NB4 (cell line): ENCODE results near the gene DDX54.
"Not testable (repeated sequence)": the region's sequence is repeated elsewhere in the genome, so short reads cannot be mapped to it uniquely, and the experiment has no call there.

Experiments used
- DNase-seq: peaks from one replicate; pipeline ENCODE4 v3.0.0; 2010; ENCODE audit warnings: low read depth
- H3K4me3 ChIP-seq: one replicate; pipeline ENCODE4 v1.5.1; 2011; ENCODE audit warnings: mild to moderate bottlenecking, low read depth, low read length, moderate library complexity
- MYC ChIP-seq: IDR thresholded peaks from 2 replicates; pipeline ENCODE4 v1.6.1; 2011; ENCODE audit warnings: low read depth, low read length
- POLR2A ChIP-seq: IDR thresholded peaks from 2 replicates; pipeline ENCODE4 v1.6.1; 2011; ENCODE audit warnings: mild to moderate bottlenecking; ENCODE audit not compliant: insufficient read length; ENCODE audit errors: extremely low read depth
- TF ChIP-seq, protein P1 (sequence below): IDR thresholded peaks from 2 replicates; pipeline ENCODE4 v1.6.1; 2011; ENCODE audit warnings: low read depth, low read length
- TF ChIP-seq, protein P2 (sequence below): IDR thresholded peaks from one replicate; pipeline ENCODE4 v1.5.1; 2012; ENCODE audit warnings: low read depth, low read length

Gene DDX54

DNA sequence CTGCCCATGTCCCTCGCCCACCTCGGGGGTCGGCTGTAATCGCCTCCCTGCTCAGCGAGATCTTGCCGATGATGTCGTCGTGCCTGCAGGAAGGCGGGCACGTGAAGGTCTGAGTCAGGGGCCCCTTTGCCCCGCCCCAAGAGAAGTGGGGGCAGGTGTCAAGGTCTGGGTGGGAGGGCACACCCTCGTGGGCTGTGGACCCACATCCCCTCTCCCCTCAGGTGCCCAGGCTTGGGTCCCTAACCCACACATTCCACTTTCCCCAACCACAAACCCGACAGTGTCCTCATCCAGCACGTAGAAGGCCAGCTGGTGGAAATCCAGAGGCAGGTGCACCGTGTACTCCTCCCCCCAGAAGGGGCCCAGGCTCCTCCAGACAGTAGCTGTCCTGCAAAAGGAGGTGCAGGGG, 57.5 kb downstream of the DDX54 start:
- DNase-seq, result no peak
- no peak overlapping the region for H3K4me3 ChIP-seq
- TF ChIP-seq, protein P1, sequence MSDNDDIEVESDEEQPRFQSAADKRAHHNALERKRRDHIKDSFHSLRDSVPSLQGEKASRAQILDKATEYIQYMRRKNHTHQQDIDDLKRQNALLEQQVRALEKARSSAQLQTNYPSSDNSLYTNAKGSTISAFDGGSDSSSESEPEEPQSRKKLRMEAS, result no peak
- TF ChIP-seq, protein P2, sequence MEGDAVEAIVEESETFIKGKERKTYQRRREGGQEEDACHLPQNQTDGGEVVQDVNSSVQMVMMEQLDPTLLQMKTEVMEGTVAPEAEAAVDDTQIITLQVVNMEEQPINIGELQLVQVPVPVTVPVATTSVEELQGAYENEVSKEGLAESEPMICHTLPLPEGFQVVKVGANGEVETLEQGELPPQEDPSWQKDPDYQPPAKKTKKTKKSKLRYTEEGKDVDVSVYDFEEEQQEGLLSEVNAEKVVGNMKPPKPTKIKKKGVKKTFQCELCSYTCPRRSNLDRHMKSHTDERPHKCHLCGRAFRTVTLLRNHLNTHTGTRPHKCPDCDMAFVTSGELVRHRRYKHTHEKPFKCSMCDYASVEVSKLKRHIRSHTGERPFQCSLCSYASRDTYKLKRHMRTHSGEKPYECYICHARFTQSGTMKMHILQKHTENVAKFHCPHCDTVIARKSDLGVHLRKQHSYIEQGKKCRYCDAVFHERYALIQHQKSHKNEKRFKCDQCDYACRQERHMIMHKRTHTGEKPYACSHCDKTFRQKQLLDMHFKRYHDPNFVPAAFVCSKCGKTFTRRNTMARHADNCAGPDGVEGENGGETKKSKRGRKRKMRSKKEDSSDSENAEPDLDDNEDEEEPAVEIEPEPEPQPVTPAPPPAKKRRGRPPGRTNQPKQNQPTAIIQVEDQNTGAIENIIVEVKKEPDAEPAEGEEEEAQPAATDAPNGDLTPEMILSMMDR, result no peak
- TF ChIP-seq POLR2A (no peak), MYC (no peak)

DNA sequence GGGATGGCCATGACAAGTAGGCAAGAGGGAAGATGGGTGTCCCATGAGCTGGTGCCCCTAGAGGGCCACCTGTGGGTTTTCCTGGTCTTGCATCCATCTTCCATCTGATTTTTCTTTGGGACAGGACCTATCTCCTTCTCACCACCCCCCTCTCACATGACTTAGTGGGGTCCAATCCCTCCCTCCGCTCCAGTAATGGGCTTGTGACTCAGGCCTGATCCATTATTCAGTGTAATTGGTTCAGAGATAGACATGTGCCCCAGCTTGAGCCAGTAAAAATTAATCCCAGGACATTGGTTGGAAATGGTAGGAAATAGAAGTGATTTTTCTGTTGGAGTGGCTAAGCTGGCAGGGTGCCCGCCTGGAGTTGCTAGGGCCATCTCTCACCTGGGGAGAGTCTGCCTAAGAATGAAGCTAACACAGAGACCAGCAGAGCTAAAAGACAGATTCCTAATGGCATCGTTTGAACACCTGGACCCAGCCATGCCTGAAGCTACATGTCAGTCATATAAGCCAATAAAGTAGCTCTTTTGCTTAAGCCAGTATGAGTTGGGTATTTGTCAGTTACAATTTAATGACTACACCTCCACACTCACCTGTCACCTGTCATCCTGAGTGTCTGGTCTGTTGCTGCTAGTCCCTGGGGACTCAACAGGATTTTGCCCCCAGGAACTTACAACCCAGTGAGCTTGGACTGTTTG, 64.5 kb downstream of the DDX54 start:
- DNase-seq, result no peak
- no peak overlapping the region for H3K4me3 ChIP-seq
- TF ChIP-seq POLR2A (no peak), MYC (no peak)
- TF ChIP-seq, protein P1, result no peak
- TF ChIP-seq, protein P2, result no peak

DNA sequence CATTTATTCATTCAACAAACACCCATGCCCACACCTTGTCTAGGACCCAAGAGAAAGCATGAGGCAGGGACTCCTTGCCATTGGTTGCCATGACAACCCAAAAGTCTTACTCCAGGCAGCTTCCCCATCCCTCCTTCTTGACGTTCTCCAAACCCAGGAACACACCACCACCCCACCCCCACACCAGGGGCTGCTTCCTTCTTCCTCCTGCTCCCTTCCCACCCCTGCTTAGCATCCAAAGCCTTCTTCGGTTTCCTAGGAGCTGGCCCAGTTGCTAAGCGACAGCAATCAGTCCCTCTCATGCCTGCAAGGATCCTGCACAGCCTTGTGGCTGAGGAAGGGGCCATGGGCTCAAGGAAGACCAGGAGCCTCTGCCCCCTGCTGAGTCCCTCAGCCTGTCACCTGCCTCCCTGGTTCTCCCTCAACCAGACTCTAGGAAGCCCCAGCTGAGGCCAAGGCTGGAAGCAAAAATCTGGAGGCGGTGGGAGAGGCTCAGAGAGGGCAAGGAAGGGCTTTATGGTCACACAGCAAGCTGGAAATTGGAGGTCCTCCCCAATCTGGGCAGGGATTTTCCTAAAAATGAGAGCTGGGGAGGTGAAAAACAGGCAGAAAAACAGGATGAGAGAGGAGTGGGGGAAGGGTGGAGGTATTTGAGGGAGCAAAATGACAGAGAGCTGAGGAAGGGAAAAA, 65.2 kb downstream of the DDX54 start:
- H3K4me3 ChIP-seq, result no peak overlapping the region
- TF ChIP-seq, protein P2, result no peak
- TF ChIP-seq POLR2A (no peak), MYC (no peak)
- TF ChIP-seq, protein P1, result no peak
- peak; percentile 31 for DNase-seq

GRCh38 chr12:113118142-113118541, 67.1 kb downstream of the DDX54 start:
- TF ChIP-seq, protein P2, result no peak
- TF ChIP-seq MYC (no peak), POLR2A (no peak)
- TF ChIP-seq, protein P1, result no peak
- no peak overlapping the region for H3K4me3 ChIP-seq
- DNase-seq, result no peak

- not testable (repeated sequence) for DNase-seq, H3K4me3 ChIP-seq
Observed at GRCh38 chr12:113117684-113118083, 67.6 kb downstream of the DDX54 start.

GRCh38 chr12:113116875-113117274, 68.4 kb downstream of the DDX54 start:
- no peak for DNase-seq
- TF ChIP-seq MYC (no peak), POLR2A (no peak)
- TF ChIP-seq, protein P2, result no peak
- TF ChIP-seq, protein P1, result no peak
- no peak overlapping the region for H3K4me3 ChIP-seq
